22Rv1 (cell line): ENCODE data around the gene COX18.

ENCODE experiments used
- ZFX ChIP-seq: fragments of 450-650 bp; IDR thresholded peaks from 2 replicates; pipeline ENCODE4 v1.6.1; 2017; ENCODE audit warnings: antibody characterized with exemption, borderline replicate concordance
- TF ChIP-seq, protein P1 (sequence below): fragments of 450-650 bp; IDR thresholded peaks from 2 replicates; pipeline ENCODE4 v1.5.1; 2017; ENCODE audit warnings: mild to moderate bottlenecking

DNA sequence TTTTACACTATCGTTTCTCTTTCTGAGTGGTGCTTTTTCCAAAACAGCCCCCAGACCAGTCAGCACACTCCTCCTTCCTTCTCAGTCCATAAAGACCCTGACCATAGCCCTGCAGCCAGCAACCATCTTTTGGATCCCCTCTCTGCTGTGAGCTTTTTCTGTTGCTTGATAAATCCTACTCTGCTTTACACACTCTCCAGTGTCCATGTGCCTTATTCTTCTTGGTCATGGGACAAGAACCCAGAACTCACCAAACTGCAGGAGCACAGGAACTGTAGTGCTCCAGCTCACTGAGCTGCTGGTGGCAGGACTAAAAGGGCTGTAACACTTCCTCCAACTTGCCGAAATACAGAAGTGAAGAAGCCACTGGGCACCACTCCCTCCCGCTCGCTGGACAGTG, 32.5 kb downstream of the COX18 start:
- TF ChIP-seq, protein P1, sequence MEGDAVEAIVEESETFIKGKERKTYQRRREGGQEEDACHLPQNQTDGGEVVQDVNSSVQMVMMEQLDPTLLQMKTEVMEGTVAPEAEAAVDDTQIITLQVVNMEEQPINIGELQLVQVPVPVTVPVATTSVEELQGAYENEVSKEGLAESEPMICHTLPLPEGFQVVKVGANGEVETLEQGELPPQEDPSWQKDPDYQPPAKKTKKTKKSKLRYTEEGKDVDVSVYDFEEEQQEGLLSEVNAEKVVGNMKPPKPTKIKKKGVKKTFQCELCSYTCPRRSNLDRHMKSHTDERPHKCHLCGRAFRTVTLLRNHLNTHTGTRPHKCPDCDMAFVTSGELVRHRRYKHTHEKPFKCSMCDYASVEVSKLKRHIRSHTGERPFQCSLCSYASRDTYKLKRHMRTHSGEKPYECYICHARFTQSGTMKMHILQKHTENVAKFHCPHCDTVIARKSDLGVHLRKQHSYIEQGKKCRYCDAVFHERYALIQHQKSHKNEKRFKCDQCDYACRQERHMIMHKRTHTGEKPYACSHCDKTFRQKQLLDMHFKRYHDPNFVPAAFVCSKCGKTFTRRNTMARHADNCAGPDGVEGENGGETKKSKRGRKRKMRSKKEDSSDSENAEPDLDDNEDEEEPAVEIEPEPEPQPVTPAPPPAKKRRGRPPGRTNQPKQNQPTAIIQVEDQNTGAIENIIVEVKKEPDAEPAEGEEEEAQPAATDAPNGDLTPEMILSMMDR = no peak
- TF ChIP-seq ZFX = no peak
